Uterus (tissue), 4 donors: Measurements from ENCODE around the gene SIT1. TPM values are rescaled to one million over a fixed set of nuclear protein-coding genes. Genes with fewer than 3 reads are reported as not detected.

ENCODE experiments used
- DNase-seq, 2 donors: peaks; one replicate each; pipeline ENCODE4 v3.0.0-alpha.2; 2019 to 2020
- H3K27ac ChIP-seq, 2 donors: fragments of 200-600 bp; sonication (generic); 1 replicate in 1 of 2; 2 replicates in 1 of 2; pipeline ENCODE4 v1.5.1; 2016 to 2018
- H3K27me3 ChIP-seq, 2 donors: fragments of 200-600 bp; sonication (generic); one replicate each; pipeline ENCODE4 v1.5.1; 2018 to 2019; ENCODE audit warnings: control low read depth in 1 of 2
- H3K36me3 ChIP-seq, 2 donors: fragments of 200-600 bp; sonication (generic); one replicate each; pipeline ENCODE4 v1.5.1; 2019; ENCODE audit warnings: control low read depth in 1 of 2
- H3K4me1 ChIP-seq, 2 donors: fragments of 200-600 bp; sonication (generic); one replicate each; pipeline ENCODE4 v1.5.1; 2018 to 2019; ENCODE audit warnings: control low read depth in 1 of 2
- H3K4me3 ChIP-seq, 2 donors: fragments of 200-600 bp; sonication (generic); 1 replicate in 1 of 2; 2 replicates in 1 of 2; pipeline ENCODE4 v1.5.1; 2018 to 2019; ENCODE audit warnings: mild to moderate bottlenecking in 1 of 2
- H3K9me3 ChIP-seq, 2 donors: fragments of 200-600 bp; sonication (generic); one replicate each; pipeline ENCODE4 v1.5.1; 2019; ENCODE audit warnings: control low read depth in 1 of 2
- POLR2A ChIP-seq, 2 donors: fragments of 450-650 bp; IDR thresholded peaks; one replicate each; pipeline ENCODE4 v1.6.1; 2016; ENCODE audit warnings: antibody characterized with exemption in 2 of 2, mild to moderate bottlenecking in 1 of 2, moderate library complexity in 1 of 2
- intact Hi-C: fragments of 100-400 bp; cut with DNase I; formaldehyde crosslinking; loops from one replicate; pipeline ENCODE4 v1.15.1; 2023; ENCODE audit warnings: low total_unique reads
- total RNA-seq, 4 donors: library from RNA; depleted of rRNA in 3 of 4; stranded (reverse); fragments of >200 nt in 3 of 4; gene quantifications; one replicate each; pipeline versions ENCODE4 v1.1.0 to v1.2.4, GENCODE V29; 2014 to 2023
- TF ChIP-seq, protein P1 (sequence below), 4 experiments: fragments of 200-600 bp in 2 of 4; fragments of 450-650 bp in 2 of 4; sonication (generic) in 2 of 4; IDR thresholded peaks; one replicate each; pipeline ENCODE4 v1.5.1; 2016 to 2019; ENCODE audit warnings: antibody characterized with exemption in 4 of 4, mild to moderate bottlenecking in 2 of 4, moderate library complexity in 1 of 4
- donor health status: DM: yes; HTN: yes; CAD: no.

Gene SIT1
- total RNA-seq, 4 donors from 2014 or later = 0.21 to 0.51 TPM; not detected in 2

DNA sequence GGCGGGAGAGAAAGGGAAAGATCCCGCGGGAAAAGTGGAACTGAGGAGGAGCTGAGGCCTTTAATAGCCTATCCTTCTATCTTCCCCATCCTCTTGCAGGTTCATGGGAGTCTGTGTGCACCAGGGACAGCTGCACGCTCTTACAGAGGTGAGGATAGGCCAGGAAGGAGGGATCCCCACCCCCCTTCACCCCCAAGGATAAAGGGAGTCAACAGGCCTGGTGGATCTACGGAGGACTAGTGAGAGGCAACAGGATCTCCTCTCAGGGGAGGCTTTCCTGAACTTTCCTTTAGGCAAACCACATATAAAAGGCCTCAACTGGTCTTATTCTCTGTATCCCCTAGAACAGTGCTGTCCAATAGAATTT lies 44.6 kb downstream of the SIT1 start:
- H3K27ac ChIP-seq = peak overlapping the region; percentile 92 to 94
- no peak for TF ChIP-seq POLR2A (IDR thresholded peaks at IDR 0.05)
- TF ChIP-seq, protein P1, sequence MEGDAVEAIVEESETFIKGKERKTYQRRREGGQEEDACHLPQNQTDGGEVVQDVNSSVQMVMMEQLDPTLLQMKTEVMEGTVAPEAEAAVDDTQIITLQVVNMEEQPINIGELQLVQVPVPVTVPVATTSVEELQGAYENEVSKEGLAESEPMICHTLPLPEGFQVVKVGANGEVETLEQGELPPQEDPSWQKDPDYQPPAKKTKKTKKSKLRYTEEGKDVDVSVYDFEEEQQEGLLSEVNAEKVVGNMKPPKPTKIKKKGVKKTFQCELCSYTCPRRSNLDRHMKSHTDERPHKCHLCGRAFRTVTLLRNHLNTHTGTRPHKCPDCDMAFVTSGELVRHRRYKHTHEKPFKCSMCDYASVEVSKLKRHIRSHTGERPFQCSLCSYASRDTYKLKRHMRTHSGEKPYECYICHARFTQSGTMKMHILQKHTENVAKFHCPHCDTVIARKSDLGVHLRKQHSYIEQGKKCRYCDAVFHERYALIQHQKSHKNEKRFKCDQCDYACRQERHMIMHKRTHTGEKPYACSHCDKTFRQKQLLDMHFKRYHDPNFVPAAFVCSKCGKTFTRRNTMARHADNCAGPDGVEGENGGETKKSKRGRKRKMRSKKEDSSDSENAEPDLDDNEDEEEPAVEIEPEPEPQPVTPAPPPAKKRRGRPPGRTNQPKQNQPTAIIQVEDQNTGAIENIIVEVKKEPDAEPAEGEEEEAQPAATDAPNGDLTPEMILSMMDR (IDR thresholded peaks at IDR 0.05) = no peak

DNA sequence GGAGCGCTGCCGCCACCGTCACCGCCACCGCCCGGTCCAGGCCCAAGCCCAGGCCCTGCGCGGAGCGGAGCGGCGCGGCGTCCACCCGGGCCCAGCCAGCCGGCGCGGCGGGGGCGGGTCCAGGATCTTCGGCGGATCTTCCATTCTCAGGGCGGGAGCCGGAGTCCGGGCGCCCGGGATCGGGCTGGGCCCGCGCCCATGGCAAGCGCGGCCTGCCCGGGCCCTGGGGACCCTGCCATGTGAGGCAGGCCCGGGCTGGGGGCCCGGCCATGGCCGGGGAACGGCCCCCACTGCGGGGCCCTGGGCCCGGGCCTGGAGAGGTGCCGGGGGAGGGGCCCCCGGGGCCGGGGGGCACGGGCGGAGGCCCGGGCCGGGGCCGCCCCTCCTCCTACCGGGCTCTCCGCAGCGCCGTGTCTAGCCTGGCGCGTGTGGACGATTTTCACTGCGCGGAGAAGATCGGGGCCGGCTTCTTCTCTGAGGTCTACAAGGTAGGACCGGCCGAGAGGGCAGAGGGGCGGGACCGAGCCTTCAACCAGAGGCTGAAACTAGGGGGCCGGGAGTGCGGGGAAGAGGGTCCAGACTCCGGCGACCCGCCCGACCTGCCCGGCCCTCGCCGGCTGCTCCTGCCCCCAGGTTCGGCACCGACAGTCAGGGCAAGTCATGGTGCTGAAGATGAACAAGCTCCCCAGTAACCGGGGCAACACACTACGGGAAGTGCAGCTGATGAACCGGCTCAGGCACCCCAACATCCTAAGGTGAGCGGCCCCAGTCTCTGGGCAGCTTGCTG lies 45.2 kb downstream of the SIT1 start:
- intact Hi-C loops = no loop called here
- TF ChIP-seq, protein P1 (IDR thresholded peaks at IDR 0.05) = no peak
- TF ChIP-seq POLR2A (IDR thresholded peaks at IDR 0.05) = peak in 1 of 2 donors; percentile 13
- Histone ChIP-seq H3K36me3 (no peaks in the 10 kb centered on the region), H3K9me3 (no peaks in the 10 kb centered on the region), H3K4me3 (peak overlapping the region; percentile 65 to 95), H3K27ac (peak overlapping the region; percentile 92 to 94), H3K4me1 (no peaks in the 10 kb centered on the region), H3K27me3 (no peaks in the 10 kb centered on the region)
- DNase-seq = peak; percentile 42 to 44

More for the DNA sequence above, 44.6 kb downstream of the SIT1 start:
- Histone ChIP-seq H3K27me3 (no peaks in the 10 kb centered on the region), H3K9me3 (no peaks in the 10 kb centered on the region), H3K4me1 (no peaks in the 10 kb centered on the region), H3K36me3 (no peaks in the 10 kb centered on the region), H3K4me3 (peak overlapping the region; percentile 65 to 95)
- DNase-seq = no peak
- intact Hi-C loops = no loop called here

DNA sequence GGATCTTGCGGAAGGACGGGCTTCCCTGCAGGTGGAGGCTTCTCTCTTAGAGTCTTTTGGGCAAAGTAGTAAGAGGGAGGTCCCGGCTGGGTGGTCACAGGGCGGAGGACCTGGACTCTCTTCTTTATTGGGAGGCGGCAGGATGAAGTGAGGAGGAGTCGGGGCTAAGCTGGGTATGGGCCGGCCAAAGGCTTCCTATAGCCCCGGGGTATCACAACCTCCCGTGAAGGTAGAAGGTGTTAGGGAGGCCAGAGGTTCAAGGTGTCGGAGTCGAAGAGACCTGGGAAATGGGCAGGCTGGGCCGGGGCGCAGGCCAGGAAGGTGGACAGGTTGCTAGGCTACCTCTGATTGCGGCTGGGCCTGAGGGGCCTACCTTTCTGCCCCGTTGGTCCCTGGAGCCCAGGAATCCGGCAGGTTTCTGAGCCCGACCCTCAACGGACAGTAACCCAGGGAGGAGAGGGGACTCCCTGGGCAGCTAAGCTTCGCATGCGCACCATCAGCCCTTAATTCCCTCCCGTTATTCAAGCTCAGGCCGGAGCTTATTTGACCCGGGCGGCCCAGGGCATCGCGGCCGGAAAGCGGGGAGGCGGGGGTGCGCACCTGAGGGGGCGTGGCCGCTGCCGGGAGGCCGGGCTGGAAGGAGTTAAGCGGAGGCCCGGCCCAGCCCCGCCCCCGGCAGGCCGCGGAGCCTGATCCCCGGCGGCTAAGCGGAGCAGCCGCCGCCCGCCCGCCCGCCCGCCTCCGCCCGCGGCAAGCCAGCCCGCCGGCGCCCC lies 46.0 kb downstream of the SIT1 start, which contains the start of gene TESK1:
Gene TESK1, plus strand, starts transcription at position 685 of the 773 bp plus-strand sequence. CDS start 358 bp downstream, outside the sequence.
- DNase-seq = peak; percentile 64 to 73
- Histone ChIP-seq H3K27me3 (no peaks in the 10 kb centered on the region), H3K4me1 (no peaks in the 10 kb centered on the region), H3K9me3 (no peaks in the 10 kb centered on the region), H3K4me3 (peak within 1 kb of the TSS; percentile 65 to 95), H3K27ac (peak within 1 kb of the TSS; percentile 92 to 94), H3K36me3 (no peaks in the 10 kb centered on the region)
- TF ChIP-seq, protein P1 (IDR thresholded peaks at IDR 0.05) = no peak
- TF ChIP-seq POLR2A (IDR thresholded peaks at IDR 0.05) = no peak
- intact Hi-C loops = no loop called here

DNA sequence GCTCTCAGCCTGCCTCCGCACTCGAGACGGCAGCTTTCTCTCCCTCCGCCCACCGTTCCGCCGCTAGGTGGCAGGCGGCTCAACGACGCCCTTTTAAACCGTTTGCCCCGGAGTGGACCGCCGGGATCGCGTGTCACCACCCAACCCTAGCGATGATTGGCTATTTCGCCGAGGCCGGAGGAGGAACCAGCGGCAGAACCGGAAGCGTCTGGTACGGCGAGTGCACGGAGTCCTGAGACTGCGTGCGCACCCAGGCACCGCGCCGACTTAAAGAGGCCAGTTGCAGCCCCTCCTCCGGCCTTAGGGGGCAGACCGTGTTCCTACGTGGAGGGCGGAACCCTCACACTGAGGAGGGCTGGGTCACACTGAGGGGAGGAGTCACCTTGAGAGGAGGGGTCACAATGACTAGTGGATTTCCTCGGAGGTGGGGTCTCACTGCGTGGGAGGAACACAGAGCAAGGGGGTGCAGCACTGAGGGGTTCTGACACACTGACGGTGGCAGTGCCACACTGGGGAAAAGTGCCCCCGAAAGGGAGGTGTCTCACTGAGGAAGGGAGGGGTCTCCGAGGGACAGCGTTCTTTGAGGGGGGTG lies 46.6 kb downstream of the SIT1 start:
- Histone ChIP-seq H3K9me3 (no peaks in the 10 kb centered on the region), H3K36me3 (no peaks in the 10 kb centered on the region), H3K4me1 (no peaks in the 10 kb centered on the region), H3K4me3 (peak overlapping the region; percentile 65 to 95), H3K27ac (peak overlapping the region; percentile 92 to 94), H3K27me3 (no peaks in the 10 kb centered on the region)
- intact Hi-C loops = no loop called here
- TF ChIP-seq, protein P1 (IDR thresholded peaks at IDR 0.05) = peak; percentile 88 to 98 (median 96)
- peak; percentile 75 to 90 for TF ChIP-seq POLR2A (IDR thresholded peaks at IDR 0.05)
- peak; percentile 99 for DNase-seq
